Natural killer cell (primary cell): ENCODE results near the gene TRRAP. TPM values are rescaled to one million over a fixed set of nuclear protein-coding genes. Genes with fewer than 3 reads are reported as not detected.

Source experiments
- ATAC-seq, 3 donors: fragments of 150-1000 bp in 2 of 3; fragments of 200-7000 bp in 1 of 3; cut with Tn5 transposase; 1 replicate in 1 of 3; 2 replicates in 2 of 3; pipeline ENCODE4 v1.10.0; 2021; ENCODE audit warnings: mild to moderate bottlenecking in 2 of 3, moderate library complexity in 2 of 3
- DNase-seq, 2 donors: peaks; one replicate each; pipeline versions ENCODE4 v3.0.0 to v3.0.0-alpha.2; 2013 to 2021; ENCODE audit warnings: mixed read lengths in 1 of 2
- H3K27ac ChIP-seq: one replicate; pipeline ENCODE4 v1.5.1; 2013; ENCODE audit warnings: mild to moderate bottlenecking, low read length
- H3K27me3 ChIP-seq: one replicate; pipeline ENCODE4 v1.6.1; 2013; ENCODE audit warnings: low read length; ENCODE audit not compliant: control insufficient read depth, insufficient read depth
- H3K36me3 ChIP-seq: one replicate; pipeline ENCODE4 v1.6.1; 2013; ENCODE audit warnings: low read length; ENCODE audit not compliant: control insufficient read depth, insufficient read depth
- H3K4me1 ChIP-seq: one replicate; pipeline ENCODE4 v1.6.1; 2013; ENCODE audit warnings: low read length; ENCODE audit not compliant: control insufficient read depth, insufficient read depth
- H3K4me3 ChIP-seq: one replicate; pipeline ENCODE4 v1.5.1; 2013; ENCODE audit warnings: low read length
- H3K9me3 ChIP-seq: one replicate; pipeline ENCODE4 v1.6.1; 2013; ENCODE audit warnings: low read length; ENCODE audit not compliant: control insufficient read depth, insufficient read depth
- H3K27ac Mint-ChIP-seq, 2 donors: one replicate each; pipeline ENCODE4 v1.8.0; 2022; ENCODE audit warnings: mild to moderate bottlenecking in 2 of 2, mixed read lengths in 2 of 2, moderate library complexity in 1 of 2
- H3K27me3 Mint-ChIP-seq, 2 donors: one replicate each; pipeline ENCODE4 v1.8.0; 2022; ENCODE audit warnings: low read depth in 2 of 2, mixed read lengths in 2 of 2
- H3K36me3 Mint-ChIP-seq: one replicate; pipeline ENCODE4 v1.8.0; 2022; ENCODE audit warnings: mixed read lengths
- H3K4me1 Mint-ChIP-seq, 2 donors: one replicate each; pipeline ENCODE4 v1.8.0; 2022; ENCODE audit warnings: mixed read lengths in 2 of 2
- H3K4me3 Mint-ChIP-seq: one replicate; pipeline ENCODE4 v1.8.0; 2022; ENCODE audit warnings: mild to moderate bottlenecking, moderate library complexity, mixed read lengths
- H3K9me3 Mint-ChIP-seq, 2 donors: one replicate each; pipeline ENCODE4 v1.8.0; 2022; ENCODE audit warnings: mixed read lengths in 2 of 2
- WGBS: methylation state at CpG from one replicate; pipeline ENCODE4 v1.1.7; 2013; ENCODE audit warnings: missing lambda C conversion rate; ENCODE audit not compliant: insufficient coverage; 5-methylcytosine and 5-hydroxymethylcytosine counted together
- intact Hi-C: fragments of 100-400 bp; cut with micrococcal nuclease; formaldehyde crosslinking; loops from one replicate; pipeline ENCODE4 v1.14.2; 2022
- total RNA-seq, 4 donors: library from RNA; stranded (reverse); fragments of 120-200 nt in 1 of 4; gene quantifications; one replicate each; pipeline versions ENCODE4 v1.2.3 to v1.2.4, GENCODE V29; 2013 to 2022
- TF ChIP-seq, protein P1 (sequence below): fragments of 200-600 bp; IDR thresholded peaks from one replicate; pipeline ENCODE4 v1.8.0; 2022; ENCODE audit warnings: antibody characterized with exemption

The TRRAP gene
- total RNA-seq, 3 donors from 2014 or later (not counting 1 experiment from before 2014, with no cell fraction given) = 45.4 to 62.9 (median 62.4) TPM

GRCh38 chr7:98848918-98849317 lies 29.4 kb upstream of the TRRAP start:
- no peak overlapping the region for H3K4me3 Mint-ChIP-seq
- 80% methylated on average over 3 of the region's 3 CpGs for WGBS
- no peak overlapping the region for H3K27ac Mint-ChIP-seq
- no peak for ATAC-seq
- no peak overlapping the region for H3K4me3 ChIP-seq
- H3K36me3 ChIP-seq = no peaks in the 10 kb centered on the region
- no peaks in the 10 kb centered on the region for H3K27me3 ChIP-seq
- no peak for DNase-seq
- intact Hi-C loops = no loop called here
- H3K9me3 Mint-ChIP-seq = peaks cover 0 to 2% of the 10 kb centered on the region in 2 donors
- TF ChIP-seq, protein P1, sequence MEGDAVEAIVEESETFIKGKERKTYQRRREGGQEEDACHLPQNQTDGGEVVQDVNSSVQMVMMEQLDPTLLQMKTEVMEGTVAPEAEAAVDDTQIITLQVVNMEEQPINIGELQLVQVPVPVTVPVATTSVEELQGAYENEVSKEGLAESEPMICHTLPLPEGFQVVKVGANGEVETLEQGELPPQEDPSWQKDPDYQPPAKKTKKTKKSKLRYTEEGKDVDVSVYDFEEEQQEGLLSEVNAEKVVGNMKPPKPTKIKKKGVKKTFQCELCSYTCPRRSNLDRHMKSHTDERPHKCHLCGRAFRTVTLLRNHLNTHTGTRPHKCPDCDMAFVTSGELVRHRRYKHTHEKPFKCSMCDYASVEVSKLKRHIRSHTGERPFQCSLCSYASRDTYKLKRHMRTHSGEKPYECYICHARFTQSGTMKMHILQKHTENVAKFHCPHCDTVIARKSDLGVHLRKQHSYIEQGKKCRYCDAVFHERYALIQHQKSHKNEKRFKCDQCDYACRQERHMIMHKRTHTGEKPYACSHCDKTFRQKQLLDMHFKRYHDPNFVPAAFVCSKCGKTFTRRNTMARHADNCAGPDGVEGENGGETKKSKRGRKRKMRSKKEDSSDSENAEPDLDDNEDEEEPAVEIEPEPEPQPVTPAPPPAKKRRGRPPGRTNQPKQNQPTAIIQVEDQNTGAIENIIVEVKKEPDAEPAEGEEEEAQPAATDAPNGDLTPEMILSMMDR = no peak
- peaks cover 0 to 3% of the 10 kb centered on the region in 2 donors for H3K27me3 Mint-ChIP-seq
- H3K36me3 Mint-ChIP-seq = no peaks in the 10 kb centered on the region
- no peaks in the 10 kb centered on the region for H3K9me3 ChIP-seq
- H3K27ac ChIP-seq = no peak overlapping the region
- H3K4me1 ChIP-seq = no peaks in the 10 kb centered on the region
- H3K4me1 Mint-ChIP-seq = no peaks in the 10 kb centered on the region

- Mint-ChIP-seq H3K4me3 (no peak overlapping the region), H3K27ac (no peak overlapping the region), H3K4me1 (no peaks in the 10 kb centered on the region), H3K9me3 (peaks cover 0 to 2% of the 10 kb centered on the region in 2 donors), H3K27me3 (peaks cover 0 to 3% of the 10 kb centered on the region in 2 donors), H3K36me3 (no peaks in the 10 kb centered on the region)
- 89% methylated on average over 4 of the region's 4 CpGs for WGBS
- DNase-seq (no peak), ATAC-seq (no peak)
- H3K4me1 ChIP-seq = no peaks in the 10 kb centered on the region
- no peak overlapping the region for H3K4me3 ChIP-seq
- no peak overlapping the region for H3K27ac ChIP-seq
- H3K27me3 ChIP-seq = no peaks in the 10 kb centered on the region
- no peaks in the 10 kb centered on the region for H3K9me3 ChIP-seq
- intact Hi-C loops = no loop called here
- TF ChIP-seq, protein P1 = no peak
- no peaks in the 10 kb centered on the region for H3K36me3 ChIP-seq
These were observed 25.5 kb upstream of the TRRAP start for GRCh38 chr7:98852826-98853225.

DNA sequence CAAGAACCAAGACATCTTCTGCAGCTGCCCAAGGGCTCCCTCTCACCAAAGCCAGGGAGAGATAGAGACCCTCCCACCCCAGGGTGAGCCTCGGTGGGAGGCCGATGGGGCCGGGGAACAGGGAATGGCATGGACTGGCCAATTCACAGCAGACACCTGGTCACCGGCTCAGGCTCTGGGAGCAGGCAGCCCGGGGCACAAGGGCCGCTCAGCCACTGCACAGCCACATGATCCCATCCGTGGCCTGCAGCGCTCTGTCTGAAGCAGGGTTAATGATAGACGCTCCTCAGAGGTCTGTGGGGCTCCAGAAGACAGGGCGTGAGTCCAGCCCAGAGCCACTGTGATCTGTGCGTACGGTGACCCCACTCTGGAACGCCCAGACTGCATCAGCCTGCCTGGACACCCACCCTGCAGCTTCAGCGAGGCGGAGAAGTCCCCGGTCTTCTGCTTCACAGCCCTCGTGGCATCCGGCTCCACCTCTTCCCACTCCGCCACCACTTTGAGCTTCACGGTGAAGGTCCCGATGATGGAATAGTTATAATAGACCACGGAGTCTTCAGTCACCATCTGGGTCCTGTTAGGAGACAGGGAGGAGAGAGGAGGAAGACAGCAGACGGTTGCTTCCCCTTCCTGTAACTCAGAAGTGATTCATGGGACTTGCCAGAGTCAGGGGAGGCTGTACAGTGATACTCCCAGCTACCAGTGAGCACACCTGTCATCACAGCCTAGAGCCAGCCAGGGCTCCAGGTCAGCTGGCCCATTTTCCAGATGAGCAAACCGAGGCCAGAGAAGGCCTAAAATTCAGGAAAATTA lies 22.5 kb upstream of the TRRAP start:
- peaks cover 0 to 17% of the 10 kb centered on the region in 2 donors for H3K27me3 Mint-ChIP-seq
- Histone ChIP-seq H3K4me1 (no peaks in the 10 kb centered on the region), H3K4me3 (no peak overlapping the region), H3K36me3 (no peaks in the 10 kb centered on the region), H3K27me3 (peaks cover 8% of the 10 kb centered on the region), H3K9me3 (no peaks in the 10 kb centered on the region), H3K27ac (no peak overlapping the region)
- H3K36me3 Mint-ChIP-seq = no peaks in the 10 kb centered on the region
- no peaks in the 10 kb centered on the region for H3K9me3 Mint-ChIP-seq
- no peaks in the 10 kb centered on the region for H3K4me1 Mint-ChIP-seq
- TF ChIP-seq, protein P1 = no peak
- DNase-seq = no peak
- WGBS = 84% methylated on average over 24 of the region's 24 CpGs
- intact Hi-C loops = no loop called here
- ATAC-seq = no peak
- H3K27ac Mint-ChIP-seq = no peak overlapping the region
- H3K4me3 Mint-ChIP-seq = no peak overlapping the region
